NOMO-1 treated with DMSO at 0.1 percent for 48 hours (cell line): ENCODE data around the gene PDGFRA.
"Not testable (repeated sequence)": the region's sequence is repeated elsewhere in the genome, so short reads cannot be mapped to it uniquely, and the experiment has no call there.

Experiments used
- DNase-seq: peaks from one replicate; lab custom pipeline; 2025; ENCODE audit not compliant: unreplicated experiment; lab: John Stamatoyannopoulos, UW

The PDGFRA gene

GRCh38 chr4:54317690-54318089 lies 88.6 kb downstream of the PDGFRA start:
- DNase-seq = no peak

GRCh38 chr4:54318904-54319303 lies 89.8 kb downstream of the PDGFRA start:
- peak; percentile 76 for DNase-seq

- DNase-seq = no peak
Measured at GRCh38 chr4:54320826-54321685, 92.0 kb downstream of the PDGFRA start.

- peak; percentile 50 for DNase-seq
Measured at GRCh38 chr4:54322818-54323417, 93.8 kb downstream of the PDGFRA start.

- DNase-seq = no peak
Measured at GRCh38 chr4:54330896-54331295, 101.8 kb downstream of the PDGFRA start.

GRCh38 chr4:54332542-54332941 lies 103.4 kb downstream of the PDGFRA start:
- DNase-seq = no peak

GRCh38 chr4:54333657-54334056 lies 104.6 kb downstream of the PDGFRA start:
- no peak for DNase-seq

- DNase-seq = not testable (repeated sequence)
Measured at GRCh38 chr4:54334769-54335168, 105.7 kb downstream of the PDGFRA start.

GRCh38 chr4:54337009-54337408 lies 107.9 kb downstream of the PDGFRA start:
- DNase-seq = no peak

- not testable (repeated sequence) for DNase-seq
Measured at GRCh38 chr4:54342067-54342466, 113.0 kb downstream of the PDGFRA start.
